Activated T-cell treated with anti-CD3 and anti-CD28 coated beads, Interleukin-2, amount 50 U/mL, for 4 hours (primary cell): Measurements from ENCODE around the gene MERTK. TPM values are rescaled to one million over a fixed set of nuclear protein-coding genes. Genes with fewer than 3 reads are reported as not detected.
"Not testable (repeated sequence)": the region's sequence is repeated elsewhere in the genome, so short reads cannot be mapped to it uniquely, and the experiment has no call there.

Experiments
- ATAC-seq, 2 donors: fragments of 200-7000 bp; cut with Tn5 transposase; one replicate each; pipeline ENCODE4 v1.10.0; 2021
- DNase-seq: peaks from one replicate; pipeline ENCODE4 v3.0.0-alpha.2; 2020
- H3K27me3 Mint-ChIP-seq: one replicate; pipeline ENCODE4 v1.8.0; 2021; ENCODE audit warnings: low read depth, mixed read lengths
- H3K36me3 Mint-ChIP-seq: one replicate; pipeline ENCODE4 v1.8.0; 2022; ENCODE audit warnings: mixed read lengths; ENCODE audit not compliant: insufficient read depth
- H3K4me1 Mint-ChIP-seq: one replicate; pipeline ENCODE4 v1.8.0; 2021; ENCODE audit warnings: low read depth, mixed read lengths
- H3K4me3 Mint-ChIP-seq: one replicate; pipeline ENCODE4 v1.8.0; 2021; ENCODE audit warnings: mild to moderate bottlenecking, moderate library complexity, mixed read lengths
- H3K9me3 Mint-ChIP-seq: one replicate; pipeline ENCODE4 v1.8.0; 2021; ENCODE audit warnings: mixed read lengths
- total RNA-seq, 3 donors: library from RNA; stranded (reverse); gene quantifications; one replicate each; pipeline ENCODE4 v1.2.1, GENCODE V29; 2021

Gene MERTK
- total RNA-seq, 3 donors from 2014 or later: 0.42 to 0.87 (median 0.63) TPM

- Mint-ChIP-seq H3K4me1 (peaks cover 38% of the 10 kb centered on the region), H3K36me3 (peaks cover 9% of the 10 kb centered on the region)
Observed at GRCh38 chr2:112053917-112054846, 155.8 kb downstream of the MERTK start.

GRCh38 chr2:112054847-112055729 is 156.7 kb downstream of the MERTK start, which contains the start of gene TMEM87B:
TSS of gene TMEM87B (plus strand) at chr2:112055269. CDS start at chr2:112055592, 323 bp downstream.
- peaks cover 41% of the 10 kb centered on the region for H3K4me1 Mint-ChIP-seq
- H3K9me3 Mint-ChIP-seq: no peaks in the 10 kb centered on the region
- peaks cover 12% of the 10 kb centered on the region for H3K36me3 Mint-ChIP-seq
- H3K27me3 Mint-ChIP-seq: no peaks in the 10 kb centered on the region
- DNase-seq (peak; percentile 98), ATAC-seq (peak; percentile 75 to 79)
- peak within 1 kb of the TSS; percentile 93 for H3K4me3 Mint-ChIP-seq

More at GRCh38 chr2:112053917-112054846, 155.8 kb downstream of the MERTK start:
- DNase-seq: peak; percentile 98
- H3K27me3 Mint-ChIP-seq: no peaks in the 10 kb centered on the region
- peak; percentile 73 for ATAC-seq
- H3K9me3 Mint-ChIP-seq: no peaks in the 10 kb centered on the region
- peak overlapping the region; percentile 93 for H3K4me3 Mint-ChIP-seq

- DNase-seq: no peak
- H3K4me1 Mint-ChIP-seq: peaks cover 41% of the 10 kb centered on the region
Observed at GRCh38 chr2:112055730-112056625, 157.6 kb downstream of the MERTK start.

GRCh38 chr2:112056626-112056987 is 158.2 kb downstream of the MERTK start:
- ATAC-seq (no peak), DNase-seq (no peak)
- H3K9me3 Mint-ChIP-seq: no peaks in the 10 kb centered on the region
- H3K4me3 Mint-ChIP-seq: peak overlapping the region; percentile 88
- H3K27me3 Mint-ChIP-seq: no peaks in the 10 kb centered on the region
- peaks cover 16% of the 10 kb centered on the region for H3K36me3 Mint-ChIP-seq
- H3K4me1 Mint-ChIP-seq: peaks cover 45% of the 10 kb centered on the region

More at GRCh38 chr2:112055730-112056625, 157.6 kb downstream of the MERTK start:
- ATAC-seq: no peak
- Mint-ChIP-seq H3K27me3 (no peaks in the 10 kb centered on the region), H3K9me3 (no peaks in the 10 kb centered on the region), H3K4me3 (peak overlapping the region; percentile 88), H3K36me3 (peaks cover 12% of the 10 kb centered on the region)

- no peak for ATAC-seq
- Mint-ChIP-seq H3K9me3 (no peaks in the 10 kb centered on the region), H3K4me1 (peaks cover 57% of the 10 kb centered on the region), H3K4me3 (no peak overlapping the region), H3K36me3 (peaks cover 40% of the 10 kb centered on the region), H3K27me3 (no peaks in the 10 kb centered on the region)
- no peak for DNase-seq
Observed at GRCh38 chr2:112059671-112060070, 161.3 kb downstream of the MERTK start.

- no peak for ATAC-seq
- H3K9me3 Mint-ChIP-seq: no peaks in the 10 kb centered on the region
- no peak for DNase-seq
- peaks cover 51% of the 10 kb centered on the region for H3K36me3 Mint-ChIP-seq
- H3K4me1 Mint-ChIP-seq: peaks cover 61% of the 10 kb centered on the region
- H3K4me3 Mint-ChIP-seq: no peak overlapping the region
- no peaks in the 10 kb centered on the region for H3K27me3 Mint-ChIP-seq
Observed at GRCh38 chr2:112061299-112061698, 162.9 kb downstream of the MERTK start.

- H3K4me3 Mint-ChIP-seq: no peak overlapping the region
- DNase-seq (no peak), ATAC-seq (peak; percentile 32 to 65)
- H3K4me1 Mint-ChIP-seq: peaks cover 57% of the 10 kb centered on the region
- peaks cover 52% of the 10 kb centered on the region for H3K36me3 Mint-ChIP-seq
- H3K27me3 Mint-ChIP-seq: no peaks in the 10 kb centered on the region
- no peaks in the 10 kb centered on the region for H3K9me3 Mint-ChIP-seq
Observed at GRCh38 chr2:112061840-112062239, 163.4 kb downstream of the MERTK start.

GRCh38 chr2:112062894-112063293 is 164.5 kb downstream of the MERTK start:
- H3K36me3 Mint-ChIP-seq: peaks cover 60% of the 10 kb centered on the region
- no peak overlapping the region for H3K4me3 Mint-ChIP-seq
- DNase-seq (no peak), ATAC-seq (peak; percentile 45 to 56)
- no peaks in the 10 kb centered on the region for H3K27me3 Mint-ChIP-seq
- H3K9me3 Mint-ChIP-seq: no peaks in the 10 kb centered on the region
- peaks cover 51% of the 10 kb centered on the region for H3K4me1 Mint-ChIP-seq

GRCh38 chr2:112065486-112065885 is 167.1 kb downstream of the MERTK start:
- DNase-seq: no peak
- Mint-ChIP-seq H3K4me3 (no peak overlapping the region), H3K9me3 (peaks cover 4% of the 10 kb centered on the region), H3K27me3 (no peaks in the 10 kb centered on the region), H3K4me1 (peaks cover 39% of the 10 kb centered on the region), H3K36me3 (peaks cover 54% of the 10 kb centered on the region)
- ATAC-seq: no peak

GRCh38 chr2:112065966-112066365 is 167.6 kb downstream of the MERTK start:
- Mint-ChIP-seq H3K9me3 (peaks cover 4% of the 10 kb centered on the region), H3K4me3 (no peak overlapping the region), H3K4me1 (peaks cover 39% of the 10 kb centered on the region), H3K36me3 (peaks cover 54% of the 10 kb centered on the region), H3K27me3 (no peaks in the 10 kb centered on the region)
- DNase-seq: no peak
- peak; percentile 55 to 72 for ATAC-seq

- H3K4me3 Mint-ChIP-seq, DNase-seq, H3K27me3 Mint-ChIP-seq, ATAC-seq, H3K9me3 Mint-ChIP-seq: not testable (repeated sequence)
- peaks cover 57% of the 10 kb centered on the region for H3K36me3 Mint-ChIP-seq
- peaks cover 41% of the 10 kb centered on the region for H3K4me1 Mint-ChIP-seq
Observed at GRCh38 chr2:112069794-112070193, 171.4 kb downstream of the MERTK start.

GRCh38 chr2:112073875-112074274 is 175.5 kb downstream of the MERTK start:
- H3K4me3 Mint-ChIP-seq: no peak overlapping the region

GRCh38 chr2:112074506-112074905 is 176.1 kb downstream of the MERTK start:
- Mint-ChIP-seq H3K36me3 (peaks cover 55% of the 10 kb centered on the region), H3K4me3 (no peak overlapping the region), H3K9me3 (peaks cover 5% of the 10 kb centered on the region), H3K27me3 (no peaks in the 10 kb centered on the region), H3K4me1 (peaks cover 31% of the 10 kb centered on the region)
- DNase-seq (no peak), ATAC-seq (no peak)

More at GRCh38 chr2:112073875-112074274, 175.5 kb downstream of the MERTK start:
- H3K36me3 Mint-ChIP-seq: peaks cover 55% of the 10 kb centered on the region
- peaks cover 35% of the 10 kb centered on the region for H3K4me1 Mint-ChIP-seq
- DNase-seq: no peak
- H3K9me3 Mint-ChIP-seq: peaks cover 8% of the 10 kb centered on the region
- H3K27me3 Mint-ChIP-seq: no peaks in the 10 kb centered on the region
- no peak for ATAC-seq
